HepG2 (cell line): ENCODE data around the gene CELA2B. TPM values are rescaled to one million over a fixed set of nuclear protein-coding genes. Genes with fewer than 3 reads are reported as not detected.
A peak's percentile ranks its signal among the peaks of the same experiment; 100 is the strongest.

Experiments
- MYC ChIP-seq: sonication (generic); formaldehyde crosslinking; IDR thresholded peaks from 2 replicates; pipeline ENCODE4 v1.9.0; 2021; ENCODE audit warnings: missing genetic modification reagents, borderline replicate concordance
- PLRG1 ChIP-seq: fragments of 450-650 bp; conservative IDR thresholded peaks from 2 replicates; pipeline ENCODE4 v1.6.1; 2016
- RBM39 ChIP-seq: fragments of 200-400 bp; formaldehyde crosslinking; IDR thresholded peaks from one replicate; pipeline ENCODE4 v1.6.1; 2018; ENCODE audit warnings: antibody characterized with exemption, mild to moderate bottlenecking, low read depth, low read length; ENCODE audit not compliant: poor library complexity, severe bottlenecking
- RCOR2 ChIP-seq: IDR thresholded peaks from 2 replicates; pipeline ENCODE4 v1.6.1; 2016; ENCODE audit warnings: missing biosample characterization, missing genetic modification reagents
- RFX5 ChIP-seq: IDR thresholded peaks from 2 replicates; pipeline ENCODE4 v1.6.1; 2011; ENCODE audit warnings: low read depth, low read length, improper control_type of control experiment
- TEAD3 ChIP-seq: optimal IDR thresholded peaks from 2 replicates; pipeline ENCODE3; 2016; ENCODE audit warnings: borderline replicate concordance
- TFE3 ChIP-seq: IDR thresholded peaks from 2 replicates; pipeline ENCODE4 v1.6.1; 2016
- ZFY ChIP-seq: sonication (generic); formaldehyde crosslinking; IDR thresholded peaks from 2 replicates; pipeline ENCODE4 v1.4.0; 2020; ENCODE audit warnings: missing genetic modification reagents
- ZFYVE20 ChIP-seq: sonication (generic); formaldehyde crosslinking; IDR thresholded peaks from 2 replicates; pipeline ENCODE4 v1.8.0; 2023; ENCODE audit warnings: low read depth, mild to moderate bottlenecking, moderate library complexity, missing genetic modification reagents, borderline replicate concordance
- ZNF235 ChIP-seq: sonication (generic); formaldehyde crosslinking; IDR thresholded peaks from 2 replicates; pipeline ENCODE4 v1.8.1; 2023; ENCODE audit warnings: mild to moderate bottlenecking, missing genetic modification reagents, borderline replicate concordance
- ZNF546 ChIP-seq: sonication (generic); formaldehyde crosslinking; conservative IDR thresholded peaks from 2 replicates; pipeline ENCODE4 v1.8.1; 2023; ENCODE audit warnings: mild to moderate bottlenecking, missing genetic modification reagents
- ZNF687 ChIP-seq: sonication (generic); formaldehyde crosslinking; IDR thresholded peaks from 2 replicates; pipeline ENCODE4 v1.5.1; 2020; ENCODE audit warnings: mild to moderate bottlenecking, missing genetic modification reagents, moderate library complexity
- ZNF770 ChIP-seq: sonication (generic); formaldehyde crosslinking; IDR thresholded peaks from 2 replicates; pipeline ENCODE4 v1.5.0; 2020; ENCODE audit warnings: mild to moderate bottlenecking, missing genetic modification reagents
- polyA plus RNA-seq, 8 experiments: library from polyadenylated mRNA; depleted of rRNA in 3 of 8; stranded (reverse) in 7 of 8; unstranded in 1 of 8; fragments of >200 nt; fragmentation: Illumina TruSeq in 4 of 8; extraction: Trizol in 4 of 8; gene quantifications; 2 replicates each; pipeline versions ENCODE4 v1.2.1 to v1.2.3, GENCODE V29; 2011 to 2016; ENCODE audit warnings: low read depth in 4 of 8, missing spikeins in 1 of 8, mixed read lengths in 1 of 8; ENCODE audit not compliant: insufficient read depth in 1 of 8
- total RNA-seq, 5 experiments: library from RNA; depleted of rRNA; stranded (reverse); fragments of >200 nt; fragmentation: Illumina TruSeq; extraction: Trizol; gene quantifications; 2 replicates each; pipeline ENCODE4 v1.2.3, GENCODE V29; 2016; ENCODE audit warnings: low read depth in 1 of 5

Gene CELA2B
- total and polyA plus RNA-seq, 2 of the 13 experiments (the other 11 are each of a cell fraction or from before 2014, with no cell fraction given), result not detected

GRCh38 chr1:15526490-15527339 lies 50.8 kb downstream of the CELA2B start, which contains the start of gene DNAJC16 (continued):
- TF ChIP-seq ZNF546 (CRISPR knock-in tag), result 0 out of 2 replicates have a peak, but pooled peaks have one; percentile 78
- peak; percentile 49; the same call in 1 of the 2 replicates for TF ChIP-seq ZNF770 (CRISPR knock-in tag)
- no peak for TF ChIP-seq ZFYVE20
- TF ChIP-seq ZNF235 (CRISPR knock-in tag), result no peak
- no peak for TF ChIP-seq RFX5
- peak; percentile 89 for TF ChIP-seq ZNF687 (CRISPR knock-in tag)
- TF ChIP-seq TEAD3 (CRISPR knock-in tag), result peak; percentile 84
- TF ChIP-seq ZFY (CRISPR knock-in tag), result peak; percentile 98
- TF ChIP-seq RCOR2 (CRISPR knock-in tag), result peak; percentile 44; the same call in 1 of the 2 replicates
- peak; percentile 59 for TF ChIP-seq MYC (CRISPR knock-in tag)
- TF ChIP-seq TFE3 (CRISPR knock-in tag), result peak; percentile 93
- TF ChIP-seq RBM39, result peak; percentile 87
- TF ChIP-seq PLRG1, result no peak
